Measurements from ENCODE around the gene CPA5. TPM values are rescaled to one million over a fixed set of nuclear protein-coding genes. Genes with fewer than 3 reads are reported as not detected.

CPA5 gene
- polyA plus RNA-seq, 3 donors = 0.22 to 0.36 TPM; not detected in 1

- peak; percentile 78 for DNase-seq
These were observed 52.6 kb downstream of the CPA5 start for GRCh38 chr7:130397051-130397757.

GRCh38 chr7:130397758-130398073 lies 53.1 kb downstream of the CPA5 start:
- no peak for DNase-seq

DNA sequence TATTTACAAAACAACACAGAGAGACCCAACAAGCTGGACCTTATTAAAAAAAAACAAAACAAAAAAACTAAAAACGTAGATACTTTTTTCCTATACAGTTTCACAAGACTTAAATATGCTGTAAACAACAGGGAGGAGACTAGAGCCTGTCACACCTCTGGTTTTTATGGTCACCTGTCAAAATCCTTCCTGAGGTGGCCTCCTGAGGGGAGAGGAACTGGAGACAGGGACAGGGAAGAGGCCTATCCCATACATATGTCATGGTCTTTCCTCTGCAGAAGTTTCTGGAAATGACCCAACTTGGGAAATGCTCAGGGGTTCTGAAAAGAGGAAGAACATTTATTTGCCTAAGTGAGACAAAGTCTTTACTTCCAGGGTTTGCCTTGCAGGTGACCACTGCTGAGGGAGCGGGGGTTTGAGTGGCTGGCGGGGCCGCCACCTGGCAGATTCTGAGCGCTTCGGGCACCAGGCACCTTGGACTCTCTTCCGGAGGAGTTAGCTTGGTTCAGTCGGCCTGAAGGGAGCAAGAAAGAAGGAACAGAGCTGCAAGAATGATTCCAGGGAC lies 54.0 kb downstream of the CPA5 start:
- DNase-seq = no peak

- no peak for DNase-seq
These were observed 55.5 kb downstream of the CPA5 start for GRCh38 chr7:130400120-130400572.

- no peak for DNase-seq
These were observed 56.5 kb downstream of the CPA5 start for GRCh38 chr7:130401101-130401500.

- DNase-seq = no peak
These were observed 57.0 kb downstream of the CPA5 start for GRCh38 chr7:130401578-130401977.

- DNase-seq = no peak
These were observed 60.4 kb downstream of the CPA5 start for GRCh38 chr7:130405003-130405402.

- DNase-seq = no peak
These were observed 64.6 kb downstream of the CPA5 start for GRCh38 chr7:130409067-130409711.

- DNase-seq = no peak
These were observed 65.1 kb downstream of the CPA5 start for GRCh38 chr7:130409712-130410072.

- no peak for DNase-seq
These were observed 66.4 kb downstream of the CPA5 start for GRCh38 chr7:130410868-130411541.

DNA sequence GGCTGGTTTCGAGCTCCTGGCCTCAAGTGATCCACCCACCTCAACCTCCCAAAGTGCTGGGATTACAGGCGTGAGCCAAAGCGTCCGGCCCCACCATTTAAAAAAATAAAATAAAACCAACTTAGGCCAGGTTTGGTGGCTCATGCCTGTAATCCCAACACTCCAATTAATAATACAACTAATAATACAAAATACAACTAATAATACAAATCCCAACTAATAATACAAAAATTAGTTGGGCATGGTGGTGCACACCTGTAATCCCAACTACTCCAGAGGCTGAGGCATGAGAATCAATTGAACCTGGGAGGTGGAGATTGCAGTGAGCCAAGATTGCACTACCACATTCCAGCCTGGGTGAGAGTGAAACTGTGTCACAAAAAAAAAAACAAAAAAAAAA lies 68.6 kb downstream of the CPA5 start:
- DNase-seq = no peak

DNA sequence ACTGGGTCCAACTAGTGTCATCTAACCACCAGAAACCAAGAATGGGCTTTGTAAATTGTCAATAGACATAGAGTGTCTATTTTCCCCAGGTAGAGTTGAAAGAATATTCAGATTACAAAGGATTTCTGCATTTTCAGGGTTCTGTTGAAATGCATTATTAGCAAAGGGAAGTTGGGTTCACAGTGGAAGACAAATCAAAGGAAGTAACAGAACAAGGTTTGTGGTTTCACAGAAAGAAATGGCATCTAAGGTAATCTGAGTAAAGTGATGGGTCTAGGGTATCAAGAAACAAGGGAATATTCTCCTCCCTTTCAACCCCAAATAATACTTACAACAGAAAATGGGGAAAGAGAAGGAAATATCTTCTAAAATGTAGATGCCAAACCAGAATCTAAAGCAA lies 70.4 kb downstream of the CPA5 start:
- no peak for DNase-seq

GRCh38 chr7:130417213-130417612 lies 72.6 kb downstream of the CPA5 start:
- no peak for DNase-seq

GRCh38 chr7:130418306-130418705 lies 73.7 kb downstream of the CPA5 start:
- DNase-seq = no peak

Other genes with a start within 250 kb of the CPA5 start
- 10 to 100 TPM; 21.7 to 28.0 (median 26.5) TPM for gene TMEM209, start 139.4 kb upstream of the CPA5 start, polyA plus RNA-seq (ENCODE audit: insufficient read length in 3 of 3)
- gene SSMEM1, start 137.0 kb upstream of the CPA5 start, polyA plus RNA-seq (ENCODE audit: insufficient read length in 3 of 3) = not detected
- under 1 TPM; 0.21 to 0.58 (median 0.33) TPM for gene CPA2, start 78.0 kb upstream of the CPA5 start, polyA plus RNA-seq (ENCODE audit: insufficient read length in 3 of 3)
- gene CPA4, start 51.7 kb upstream of the CPA5 start, polyA plus RNA-seq (ENCODE audit: insufficient read length in 3 of 3) = under 1 TPM; 0.13 to 0.59 (median 0.31) TPM
- 1 to 10 TPM; 1.5 to 2.3 (median 2.2) TPM for gene CPA1, start 35.7 kb downstream of the CPA5 start, polyA plus RNA-seq (ENCODE audit: insufficient read length in 3 of 3)
- gene CEP41, start 96.2 kb downstream of the CPA5 start, polyA plus RNA-seq (ENCODE audit: insufficient read length in 3 of 3) = 10 to 100 TPM; 26.7 to 29.6 (median 28.8) TPM
- gene MEST, start 147.3 kb downstream of the CPA5 start, polyA plus RNA-seq (ENCODE audit: insufficient read length in 3 of 3) = 100 to 1,000 TPM; 569 to 711 (median 619) TPM

Data from renal pelvis (tissue), 4 donors.